HCT116 (cell line): ENCODE measurements around the gene METTL2A.
"Not testable (repeated sequence)": the region's sequence is repeated elsewhere in the genome, so short reads cannot be mapped to it uniquely, and the experiment has no call there.

Experiments used
- CTCF ChIP-seq, 3 experiments: fragments of 200-600 bp in 1 of 3; sonication (generic) in 1 of 3; IDR thresholded peaks in 2 of 3; conservative IDR thresholded peaks in 1 of 3; 2 replicates each; pipeline ENCODE4 v1.5.1; 2012 to 2017; ENCODE audit warnings: low read depth in 2 of 3, low read length in 2 of 3, antibody characterized with exemption in 1 of 3, borderline replicate concordance in 1 of 3, control low read depth in 1 of 3, mild to moderate bottlenecking in 1 of 3, mixed read lengths in 1 of 3, mixed run types in 1 of 3, moderate library complexity in 1 of 3; ENCODE audit not compliant: insufficient read depth in 1 of 3
- EZH2 ChIP-seq: fragments of 200-600 bp; sonication (generic); IDR thresholded peaks from 2 replicates; pipeline ENCODE4 v1.6.1; 2017; ENCODE audit warnings: antibody characterized with exemption, mixed run types
- EZH2phosphoT487 ChIP-seq: fragments of 200-600 bp; IDR thresholded peaks from 2 replicates; pipeline ENCODE4 v1.6.1; 2018; ENCODE audit warnings: antibody characterized with exemption, borderline replicate concordance
- POLR2A ChIP-seq: IDR thresholded peaks from 2 replicates; pipeline ENCODE4 v1.7.0; 2011; ENCODE audit warnings: borderline replicate concordance; ENCODE audit not compliant: insufficient read depth, insufficient read length; ENCODE audit errors: extremely low read depth
- RAD21 ChIP-seq: IDR thresholded peaks from 2 replicates; pipeline ENCODE4 v1.6.1; 2012; ENCODE audit warnings: low read depth, mild to moderate bottlenecking
- SIN3A ChIP-seq: IDR thresholded peaks from 2 replicates; pipeline ENCODE4 v1.6.1; 2012; ENCODE audit warnings: low read depth
- YY1 ChIP-seq: IDR thresholded peaks from 2 replicates; pipeline ENCODE4 v1.6.1; 2011; ENCODE audit warnings: low read length, low read depth, moderate library complexity, mild to moderate bottlenecking; ENCODE audit not compliant: insufficient replicate concordance; ENCODE audit errors: extremely low read depth
- TF ChIP-seq, protein P1 (sequence below): IDR thresholded peaks from 2 replicates; pipeline ENCODE4 v1.6.1; 2011; ENCODE audit warnings: mild to moderate bottlenecking, low read length, moderate library complexity; ENCODE audit not compliant: insufficient replicate concordance; ENCODE audit errors: extremely low read depth
- TF ChIP-seq, protein P2 (sequence below): IDR thresholded peaks from 2 replicates; pipeline ENCODE4 v1.6.1; 2012

DNA sequence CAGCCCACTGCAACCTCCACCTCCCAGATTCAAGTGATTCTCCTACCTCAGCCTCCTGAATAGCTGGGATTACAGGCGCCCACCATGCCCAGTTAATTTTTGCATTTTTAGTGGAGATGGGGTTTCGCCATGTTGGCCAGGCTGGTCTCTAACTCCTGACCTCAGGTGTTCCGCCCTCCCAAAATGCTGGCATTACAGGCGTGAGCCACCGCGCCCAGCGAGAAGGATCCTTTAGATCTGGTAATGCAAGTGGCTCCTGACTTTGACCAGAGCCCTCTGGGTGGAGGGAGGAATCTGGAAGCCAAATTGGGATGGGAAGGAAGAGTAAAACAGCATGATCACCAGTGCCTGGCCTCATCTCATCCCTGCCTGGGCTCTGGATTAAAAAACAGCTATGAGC is 41.6 kb downstream of the METTL2A start:
- TF ChIP-seq RAD21; CTCF (IDR thresholded peaks at IDR 0.05 in 2 of 3, conservative IDR thresholded peaks at IDR 0.05 in 1 of 3; ENCODE audit: borderline replicate concordance in 1 of 3, insufficient read depth in 1 of 3, low read depth in 2 of 3, low read length in 2 of 3); EZH2; YY1; EZH2phosphoT487; SIN3A; POLR2A: not testable (repeated sequence)
- TF ChIP-seq, protein P1, sequence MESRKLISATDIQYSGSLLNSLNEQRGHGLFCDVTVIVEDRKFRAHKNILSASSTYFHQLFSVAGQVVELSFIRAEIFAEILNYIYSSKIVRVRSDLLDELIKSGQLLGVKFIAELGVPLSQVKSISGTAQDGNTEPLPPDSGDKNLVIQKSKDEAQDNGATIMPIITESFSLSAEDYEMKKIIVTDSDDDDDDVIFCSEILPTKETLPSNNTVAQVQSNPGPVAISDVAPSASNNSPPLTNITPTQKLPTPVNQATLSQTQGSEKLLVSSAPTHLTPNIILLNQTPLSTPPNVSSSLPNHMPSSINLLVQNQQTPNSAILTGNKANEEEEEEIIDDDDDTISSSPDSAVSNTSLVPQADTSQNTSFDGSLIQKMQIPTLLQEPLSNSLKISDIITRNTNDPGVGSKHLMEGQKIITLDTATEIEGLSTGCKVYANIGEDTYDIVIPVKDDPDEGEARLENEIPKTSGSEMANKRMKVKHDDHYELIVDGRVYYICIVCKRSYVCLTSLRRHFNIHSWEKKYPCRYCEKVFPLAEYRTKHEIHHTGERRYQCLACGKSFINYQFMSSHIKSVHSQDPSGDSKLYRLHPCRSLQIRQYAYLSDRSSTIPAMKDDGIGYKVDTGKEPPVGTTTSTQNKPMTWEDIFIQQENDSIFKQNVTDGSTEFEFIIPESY: not testable (repeated sequence)
- TF ChIP-seq, protein P2, sequence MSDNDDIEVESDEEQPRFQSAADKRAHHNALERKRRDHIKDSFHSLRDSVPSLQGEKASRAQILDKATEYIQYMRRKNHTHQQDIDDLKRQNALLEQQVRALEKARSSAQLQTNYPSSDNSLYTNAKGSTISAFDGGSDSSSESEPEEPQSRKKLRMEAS: not testable (repeated sequence)
